ENCODE measurements around the gene EIF3K.

Gene EIF3K

GRCh38 chr19:38669552-38669951, 50.6 kb downstream of the EIF3K start:
- peak; percentile 50 for DNase-seq

- DNase-seq: no peak
Measured at GRCh38 chr19:38670921-38671398, 52.0 kb downstream of the EIF3K start.

GRCh38 chr19:38671654-38672053, 52.7 kb downstream of the EIF3K start:
- DNase-seq: no peak

GRCh38 chr19:38673030-38673429, 54.0 kb downstream of the EIF3K start:
- DNase-seq: no peak

GRCh38 chr19:38674388-38675171, 55.6 kb downstream of the EIF3K start:
- DNase-seq: no peak

GRCh38 chr19:38675611-38676010, 56.6 kb downstream of the EIF3K start:
- DNase-seq: no peak

- no peak for DNase-seq
Measured at GRCh38 chr19:38676023-38676877, 57.3 kb downstream of the EIF3K start.

GRCh38 chr19:38676878-38677646, 58.1 kb downstream of the EIF3K start:
- DNase-seq: no peak

GRCh38 chr19:38678217-38678890, 59.4 kb downstream of the EIF3K start:
- DNase-seq: no peak

- DNase-seq: no peak
Measured at GRCh38 chr19:38678891-38679494, 60.0 kb downstream of the EIF3K start.

GRCh38 chr19:38679839-38680238, 60.9 kb downstream of the EIF3K start:
- DNase-seq: no peak

- DNase-seq: no peak
Measured at GRCh38 chr19:38682195-38682867, 63.3 kb downstream of the EIF3K start.

- no peak for DNase-seq
Measured at GRCh38 chr19:38682872-38683392, 63.9 kb downstream of the EIF3K start.

- DNase-seq: peak; percentile 40
Measured at GRCh38 chr19:38683393-38684077, 64.5 kb downstream of the EIF3K start.

GRCh38 chr19:38684078-38684861, 65.3 kb downstream of the EIF3K start:
- DNase-seq: peak; percentile 50

- no peak for DNase-seq
Measured at GRCh38 chr19:38684862-38685665, 66.1 kb downstream of the EIF3K start.

GRCh38 chr19:38685666-38686529, 66.9 kb downstream of the EIF3K start:
- peak; percentile 18 for DNase-seq

GRCh38 chr19:38686530-38686888, 67.5 kb downstream of the EIF3K start:
- DNase-seq: peak; percentile 65
